NCI-H345 treated with DMSO at 0.1 percent for 48 hours (cell line): ENCODE data around the gene PDE1C.

Experiments used
- DNase-seq: peaks from one replicate; lab custom pipeline; 2025; ENCODE audit not compliant: unreplicated experiment; lab: John Stamatoyannopoulos, UW

PDE1C gene

GRCh38 chr7:31899356-31899927 lies 170.8 kb downstream of the PDE1C start:
- no peak for DNase-seq

- DNase-seq = no peak
These were observed 173.3 kb downstream of the PDE1C start for GRCh38 chr7:31896925-31897324.

- DNase-seq = no peak
These were observed 175.9 kb downstream of the PDE1C start for GRCh38 chr7:31894308-31894707.

- no peak for DNase-seq
These were observed 176.8 kb downstream of the PDE1C start for GRCh38 chr7:31893365-31893764.

GRCh38 chr7:31892099-31892829 lies 177.9 kb downstream of the PDE1C start:
- DNase-seq = no peak

GRCh38 chr7:31890766-31891165 lies 179.4 kb downstream of the PDE1C start:
- DNase-seq = no peak

- no peak for DNase-seq
These were observed 180.0 kb downstream of the PDE1C start for GRCh38 chr7:31890198-31890597.

- DNase-seq = no peak
These were observed 183.2 kb downstream of the PDE1C start for GRCh38 chr7:31887006-31887405.

- no peak for DNase-seq
These were observed 185.0 kb downstream of the PDE1C start for GRCh38 chr7:31885171-31885570.

GRCh38 chr7:31883761-31884164 lies 186.4 kb downstream of the PDE1C start:
- no peak for DNase-seq

GRCh38 chr7:31882187-31882586 lies 188.0 kb downstream of the PDE1C start:
- DNase-seq = no peak

GRCh38 chr7:31878875-31879274 lies 191.3 kb downstream of the PDE1C start:
- no peak for DNase-seq

GRCh38 chr7:31875424-31875823 lies 194.8 kb downstream of the PDE1C start:
- DNase-seq = no peak

GRCh38 chr7:31874631-31875386 lies 195.4 kb downstream of the PDE1C start:
- DNase-seq = no peak

GRCh38 chr7:31873816-31874597 lies 196.2 kb downstream of the PDE1C start:
- DNase-seq = no peak

- no peak for DNase-seq
These were observed 197.4 kb downstream of the PDE1C start for GRCh38 chr7:31872545-31873370.

- DNase-seq = no peak
These were observed 205.6 kb downstream of the PDE1C start for GRCh38 chr7:31864646-31865045.

GRCh38 chr7:31860925-31861324 lies 209.3 kb downstream of the PDE1C start:
- DNase-seq = no peak

- DNase-seq = no peak
These were observed 212.2 kb downstream of the PDE1C start for GRCh38 chr7:31858055-31858454.

GRCh38 chr7:31857172-31857571 lies 213.0 kb downstream of the PDE1C start:
- DNase-seq = no peak

GRCh38 chr7:31856337-31856736 lies 213.9 kb downstream of the PDE1C start:
- DNase-seq = no peak
